Ovary (tissue), 9 donors: ENCODE measurements around the gene INPP4A. TPM values are rescaled to one million over a fixed set of nuclear protein-coding genes. Genes with fewer than 3 reads are reported as not detected.

Experiments used
- DNase-seq, 5 donors: peaks; one replicate each; pipeline ENCODE4 v3.0.0-alpha.2; 2019 to 2020
- H3K27ac ChIP-seq, 2 donors: fragments of 200-600 bp; one replicate each; pipeline versions ENCODE4 v1.5.1 to v1.8.0; 2019 to 2022
- H3K27me3 ChIP-seq: fragments of 200-600 bp; one replicate; pipeline ENCODE4 v1.8.0; 2022
- H3K36me3 ChIP-seq: fragments of 200-600 bp; sonication (generic); one replicate; pipeline ENCODE4 v1.5.1; 2019
- H3K4me1 ChIP-seq: one replicate; pipeline ENCODE4 v1.8.1; 2013; ENCODE audit warnings: mild to moderate bottlenecking, moderate library complexity; ENCODE audit not compliant: insufficient read depth
- H3K4me3 ChIP-seq: fragments of 200-600 bp; sonication (generic); one replicate; pipeline ENCODE4 v1.5.1; 2017
- H3K9me3 ChIP-seq, 2 donors: fragments of 200-600 bp in 1 of 2; sonication (generic) in 1 of 2; one replicate each; pipeline versions ENCODE4 v1.5.1 to v1.8.1; 2013 to 2019; ENCODE audit warnings: mild to moderate bottlenecking in 1 of 2, moderate library complexity in 1 of 2
- CTCF ChIP-seq, 3 donors: fragments of 450-650 bp in 2 of 3; fragments of 200-600 bp in 1 of 3; IDR thresholded peaks; one replicate each; pipeline versions ENCODE4 v1.5.1 to v1.8.0; 2016 to 2022; ENCODE audit warnings: antibody characterized with exemption in 3 of 3, mild to moderate bottlenecking in 1 of 3
- EP300 ChIP-seq: sonication (generic); formaldehyde crosslinking; IDR thresholded peaks from one replicate; pipeline ENCODE4 v1.6.1; 2017; ENCODE audit warnings: antibody characterized with exemption
- POLR2A ChIP-seq: fragments of 450-650 bp; IDR thresholded peaks from one replicate; pipeline ENCODE4 v1.6.1; 2017; ENCODE audit warnings: antibody characterized with exemption, mild to moderate bottlenecking, moderate library complexity
- WGBS, 3 donors: extraction: QIAGEN DNeasy Blood & Tissue Kit in 1 of 3; methylation state at CpG; one replicate each; pipeline versions ENCODE4 v1.1.5 to v1.1.7; 2013 to 2017; 5-methylcytosine and 5-hydroxymethylcytosine counted together
- intact Hi-C, 4 donors: fragments of 100-400 bp; cut with DNase I; formaldehyde crosslinking; loops; one replicate each; pipeline versions ENCODE4 v1.11.0 to v1.15.1; 2022 to 2023
- polyA plus RNA-seq, 2 donors: library from polyadenylated mRNA; stranded (reverse); fragments of 200-250 nt in 1 of 2; fragments of 350-450 nt in 1 of 2; fragmentation: Illumina TruSeq in 1 of 2; extraction: RNeasy Lipid Tissue Mini Kit (QIAGEN cat#74804) in 1 of 2; gene quantifications; one replicate each; pipeline ENCODE4 v1.2.3, GENCODE V29; 2013 to 2014
- total RNA-seq, 7 donors: library from RNA; depleted of rRNA in 2 of 7; stranded (reverse); fragments of >200 nt in 2 of 7; fragmentation: NEBNext Ultra II Directional in 3 of 7; extraction: Animal tissue kit (Norgen Biotek cat#: 25700) in 3 of 7; gene quantifications; one replicate each; pipeline versions ENCODE4 v1.1.0 to v1.2.4, GENCODE V29; 2016 to 2023
- donor health status: DM: no; HTN: no; CAD: no; lungs with moderate emphysema.
- donor health status: DM: no; HTN: no; CAD: no.
- donor health status: Bipolar disorder and iron deficiency.
- donor health status: DM: yes; HTN: yes; CAD: no.
- donor health status: DM: no; HTN: no; CAD: no.
- donor health status: DM: yes; HTN: yes; CAD: no.

The INPP4A gene
- total and polyA plus RNA-seq, 9 donors = 7.5 to 25.8 (median 16.2) TPM

GRCh38 chr2:98474979-98475632 is 30.4 kb downstream of the INPP4A start:
- Histone ChIP-seq H3K9me3 (no peaks in the 10 kb centered on the region), H3K27ac (no peak overlapping the region), H3K27me3 (no peaks in the 10 kb centered on the region), H3K4me3 (no peak overlapping the region), H3K4me1 (peaks cover 16% of the 10 kb centered on the region), H3K36me3 (no peaks in the 10 kb centered on the region)
- intact Hi-C loops = no loop called here
- TF ChIP-seq CTCF (IDR thresholded peaks at IDR 0.05) (no peak), POLR2A (no peak), EP300 (no peak)
- no peak for DNase-seq
- WGBS, 3 donors = 92 to 94% (median 94%) methylated on average over 5 of the region's 5 CpGs

DNA sequence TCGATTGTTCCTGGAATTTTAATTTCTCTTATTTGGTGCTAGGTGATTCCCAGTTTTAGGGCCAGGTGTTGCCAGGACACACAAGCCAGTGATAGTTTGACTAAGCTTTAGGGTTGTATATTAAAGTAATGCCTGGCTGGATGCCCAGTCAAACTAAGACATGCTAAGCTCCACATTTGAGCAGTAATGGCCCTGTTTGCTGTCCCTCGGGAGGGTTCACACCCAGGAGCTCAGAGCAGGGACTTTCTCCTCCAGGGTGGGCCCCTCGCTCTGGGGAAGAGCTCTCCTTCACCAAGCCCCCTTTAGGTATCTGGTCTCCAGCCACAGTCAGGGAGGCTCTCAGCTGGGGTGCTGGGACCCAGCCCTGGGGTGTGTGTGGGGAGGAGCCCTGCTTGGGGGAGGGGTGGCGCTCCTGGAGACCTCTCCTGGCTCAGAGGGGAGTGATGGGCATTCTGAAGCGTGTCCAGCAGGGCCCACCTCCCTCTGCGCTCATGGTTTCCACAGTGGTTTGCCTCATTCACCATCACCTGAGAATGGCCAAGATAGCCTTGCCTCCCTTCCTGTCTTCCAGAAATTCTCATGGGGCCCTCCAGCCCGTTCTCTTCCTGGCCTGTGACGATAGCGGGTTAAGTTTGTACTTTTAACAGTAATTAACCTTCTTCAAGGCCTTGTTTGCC is 31.7 kb downstream of the INPP4A start:
- intact Hi-C loops = no loop called here
- H3K4me3 ChIP-seq = no peak overlapping the region
- 91 to 97% (median 93%) methylated on average over 9 of the region's 9 CpGs for WGBS, 3 donors
- H3K27ac ChIP-seq = no peak overlapping the region
- no peak for DNase-seq
- peaks cover 14% of the 10 kb centered on the region for H3K4me1 ChIP-seq
- H3K36me3 ChIP-seq = no peaks in the 10 kb centered on the region
- H3K27me3 ChIP-seq = no peaks in the 10 kb centered on the region
- no peak for TF ChIP-seq POLR2A
- no peak for TF ChIP-seq EP300
- TF ChIP-seq CTCF (IDR thresholded peaks at IDR 0.05) = no peak
- no peaks in the 10 kb centered on the region for H3K9me3 ChIP-seq

GRCh38 chr2:98477036-98477435 is 32.4 kb downstream of the INPP4A start:
- peaks cover 11% of the 10 kb centered on the region for H3K4me1 ChIP-seq
- WGBS, 3 donors = 98 to 99% (median 99%) methylated on average over 10 of the region's 10 CpGs
- H3K36me3 ChIP-seq = no peaks in the 10 kb centered on the region
- H3K4me3 ChIP-seq = no peak overlapping the region
- H3K9me3 ChIP-seq = no peaks in the 10 kb centered on the region
- TF ChIP-seq EP300 = no peak
- TF ChIP-seq CTCF (IDR thresholded peaks at IDR 0.05) = no peak
- no peak for TF ChIP-seq POLR2A
- DNase-seq = no peak
- no peaks in the 10 kb centered on the region for H3K27me3 ChIP-seq
- intact Hi-C loops = no loop called here
- no peak overlapping the region for H3K27ac ChIP-seq

DNA sequence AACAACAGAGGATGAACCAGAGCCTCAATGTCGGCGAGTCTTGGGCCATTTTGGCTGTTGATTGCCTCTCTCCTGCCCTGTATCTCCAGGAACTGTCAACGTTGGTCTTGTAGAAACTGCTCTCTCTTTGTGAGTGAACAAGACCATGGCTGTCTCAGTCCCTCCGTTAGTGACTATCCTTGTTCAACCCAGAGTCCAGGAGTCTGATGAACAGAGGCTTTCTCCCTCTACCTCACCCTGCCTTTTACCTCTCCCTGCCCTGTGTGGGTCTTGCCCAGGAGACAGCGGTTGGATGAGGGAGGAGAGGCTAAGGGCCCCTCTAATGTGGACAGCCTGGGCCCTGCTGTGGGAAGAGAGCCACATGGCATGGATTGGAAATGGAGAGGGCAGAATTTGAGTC is 32.8 kb downstream of the INPP4A start:
- H3K36me3 ChIP-seq = no peaks in the 10 kb centered on the region
- intact Hi-C loops = no loop called here
- no peak overlapping the region for H3K27ac ChIP-seq
- H3K27me3 ChIP-seq = no peaks in the 10 kb centered on the region
- peaks cover 11% of the 10 kb centered on the region for H3K4me1 ChIP-seq
- H3K4me3 ChIP-seq = no peak overlapping the region
- no peak for DNase-seq
- WGBS, 3 donors = 92 to 97% (median 96%) methylated on average over 5 of the region's 5 CpGs
- no peaks in the 10 kb centered on the region for H3K9me3 ChIP-seq
- TF ChIP-seq EP300 (no peak), POLR2A (no peak), CTCF (IDR thresholded peaks at IDR 0.05) (no peak)
